ENCODE measurements around the gene LRRC1.

- TF ChIP-seq, protein P1, sequence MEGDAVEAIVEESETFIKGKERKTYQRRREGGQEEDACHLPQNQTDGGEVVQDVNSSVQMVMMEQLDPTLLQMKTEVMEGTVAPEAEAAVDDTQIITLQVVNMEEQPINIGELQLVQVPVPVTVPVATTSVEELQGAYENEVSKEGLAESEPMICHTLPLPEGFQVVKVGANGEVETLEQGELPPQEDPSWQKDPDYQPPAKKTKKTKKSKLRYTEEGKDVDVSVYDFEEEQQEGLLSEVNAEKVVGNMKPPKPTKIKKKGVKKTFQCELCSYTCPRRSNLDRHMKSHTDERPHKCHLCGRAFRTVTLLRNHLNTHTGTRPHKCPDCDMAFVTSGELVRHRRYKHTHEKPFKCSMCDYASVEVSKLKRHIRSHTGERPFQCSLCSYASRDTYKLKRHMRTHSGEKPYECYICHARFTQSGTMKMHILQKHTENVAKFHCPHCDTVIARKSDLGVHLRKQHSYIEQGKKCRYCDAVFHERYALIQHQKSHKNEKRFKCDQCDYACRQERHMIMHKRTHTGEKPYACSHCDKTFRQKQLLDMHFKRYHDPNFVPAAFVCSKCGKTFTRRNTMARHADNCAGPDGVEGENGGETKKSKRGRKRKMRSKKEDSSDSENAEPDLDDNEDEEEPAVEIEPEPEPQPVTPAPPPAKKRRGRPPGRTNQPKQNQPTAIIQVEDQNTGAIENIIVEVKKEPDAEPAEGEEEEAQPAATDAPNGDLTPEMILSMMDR (conservative IDR thresholded peaks at IDR 0.05 in 1 of 2, IDR thresholded peaks at IDR 0.05 in 1 of 2; ENCODE audit: low read depth in 1 of 2, low read length in 2 of 2) = no peak
- TF ChIP-seq EZH2 (IDR thresholded peaks at IDR 0.05; ENCODE audit: low read length, missing control alignments) = no peak
Measured at GRCh38 chr6:53752440-53752839, 42.4 kb upstream of the LRRC1 start.

Measured in fibroblast of lung (primary cell).